Hepatocyte (in vitro differentiated cells): ENCODE data around the gene SLC5A4. TPM values are rescaled to one million over a fixed set of nuclear protein-coding genes. Genes with fewer than 3 reads are reported as not detected.

ENCODE experiments used
- DNase-seq: peaks from one replicate; pipeline ENCODE4 v3.0.0-alpha.2; 2016; ENCODE audit warnings: low spot score
- H2AFZ ChIP-seq: fragments of 200-600 bp; sonication (generic); 2 replicates; pipeline ENCODE4 v1.6.0; 2016; ENCODE audit warnings: antibody characterized with exemption, mild to moderate bottlenecking
- H3K27ac ChIP-seq: fragments of 200-600 bp; sonication (generic); 2 replicates; pipeline ENCODE4 v1.5.1; 2016; ENCODE audit warnings: mild to moderate bottlenecking
- H3K27me3 ChIP-seq: fragments of 200-600 bp; sonication (generic); 2 replicates; pipeline ENCODE4 v1.6.1; 2016
- H3K36me3 ChIP-seq: fragments of 200-600 bp; sonication (generic); replicated peaks from 2 replicates; pipeline ENCODE4 v1.5.1; 2016; ENCODE audit warnings: low read depth; ENCODE audit not compliant: insufficient read depth
- H3K4me1 ChIP-seq: fragments of 200-600 bp; sonication (generic); 2 replicates; pipeline ENCODE4 v1.5.1; 2016; ENCODE audit warnings: mild to moderate bottlenecking, moderate library complexity; ENCODE audit not compliant: insufficient read depth
- H3K4me2 ChIP-seq: fragments of 200-600 bp; sonication (generic); 2 replicates; pipeline ENCODE4 v1.6.0; 2016
- H3K4me3 ChIP-seq: fragments of 200-600 bp; sonication (generic); 2 replicates; pipeline ENCODE4 v1.5.1; 2016; ENCODE audit warnings: mild to moderate bottlenecking
- H3K79me2 ChIP-seq: fragments of 200-600 bp; sonication (generic); 2 replicates; pipeline ENCODE4 v1.6.0; 2017; ENCODE audit warnings: mild to moderate bottlenecking
- H3K9me2 ChIP-seq: fragments of 200-600 bp; sonication (generic); replicated peaks from 2 replicates; pipeline ENCODE4 v1.6.0; 2017; ENCODE audit warnings: mild to moderate bottlenecking; ENCODE audit not compliant: insufficient read depth
- H3K9me3 ChIP-seq: fragments of 200-600 bp; sonication (generic); 2 replicates; pipeline ENCODE4 v1.5.1; 2016; ENCODE audit warnings: low read depth, mild to moderate bottlenecking
- H4K20me1 ChIP-seq: fragments of 200-600 bp; sonication (generic); 2 replicates; pipeline ENCODE4 v1.6.0; 2016; ENCODE audit warnings: mild to moderate bottlenecking; ENCODE audit not compliant: insufficient read depth, poor library complexity, severe bottlenecking
- EZH2 ChIP-seq: fragments of 200-600 bp; sonication (generic); IDR thresholded peaks from 2 replicates; pipeline ENCODE4 v1.6.1; 2016; ENCODE audit warnings: antibody characterized with exemption, mild to moderate bottlenecking, borderline replicate concordance
- EZH2phosphoT487 ChIP-seq: fragments of 200-600 bp; sonication (generic); IDR thresholded peaks from one replicate; pipeline ENCODE4 v1.6.1; 2018; ENCODE audit warnings: antibody characterized with exemption, mild to moderate bottlenecking, low read depth, moderate library complexity; ENCODE audit not compliant: unreplicated experiment, severe bottlenecking
- WGBS: methylation state at CpG from one replicate; pipeline ENCODE4 v1.1.6; 2016; ENCODE audit warnings: low lambda C conversion rate; ENCODE audit errors: missing lambda C conversion rate; 5-methylcytosine and 5-hydroxymethylcytosine counted together
- polyA plus RNA-seq: library from polyadenylated mRNA; unstranded; fragments of >200 nt; fragmentation: Nextera tagmentation; extraction: Ambion mirVana; gene quantifications from 2 replicates; pipeline ENCODE4 v1.2.1, GENCODE V29; 2016
- total RNA-seq: library from RNA; depleted of rRNA; stranded (reverse); fragments of >200 nt; gene quantifications from 2 replicates; pipeline ENCODE4 v1.2.3, GENCODE V29; 2014
- TF ChIP-seq, protein P1 (sequence below): fragments of 200-600 bp; sonication (generic); IDR thresholded peaks from 2 replicates; pipeline ENCODE4 v1.5.1; 2016; ENCODE audit warnings: antibody characterized with exemption, mild to moderate bottlenecking; ENCODE audit not compliant: poor library complexity

Gene SLC5A4
- total and polyA plus RNA-seq, 2 experiments from 2014 or later, result 0.47 TPM; not detected in 1

GRCh38 chr22:32271389-32271788 lies 16.2 kb upstream of the SLC5A4 start:
- Histone ChIP-seq H4K20me1 (no peaks in the 10 kb centered on the region), H3K79me2 (no peaks in the 10 kb centered on the region), H3K4me3 (no peak overlapping the region), H2AFZ (no peak overlapping the region), H3K4me2 (no peak overlapping the region), H3K9me3 (no peaks in the 10 kb centered on the region), H3K27ac (no peak overlapping the region), H3K36me3 (no peaks in the 10 kb centered on the region), H3K9me2 (no peaks in the 10 kb centered on the region), H3K4me1 (no peaks in the 10 kb centered on the region), H3K27me3 (no peaks in the 10 kb centered on the region)
- DNase-seq, result no peak
- 95% methylated on average over 18 of the region's 18 CpGs for WGBS
- TF ChIP-seq, protein P1, sequence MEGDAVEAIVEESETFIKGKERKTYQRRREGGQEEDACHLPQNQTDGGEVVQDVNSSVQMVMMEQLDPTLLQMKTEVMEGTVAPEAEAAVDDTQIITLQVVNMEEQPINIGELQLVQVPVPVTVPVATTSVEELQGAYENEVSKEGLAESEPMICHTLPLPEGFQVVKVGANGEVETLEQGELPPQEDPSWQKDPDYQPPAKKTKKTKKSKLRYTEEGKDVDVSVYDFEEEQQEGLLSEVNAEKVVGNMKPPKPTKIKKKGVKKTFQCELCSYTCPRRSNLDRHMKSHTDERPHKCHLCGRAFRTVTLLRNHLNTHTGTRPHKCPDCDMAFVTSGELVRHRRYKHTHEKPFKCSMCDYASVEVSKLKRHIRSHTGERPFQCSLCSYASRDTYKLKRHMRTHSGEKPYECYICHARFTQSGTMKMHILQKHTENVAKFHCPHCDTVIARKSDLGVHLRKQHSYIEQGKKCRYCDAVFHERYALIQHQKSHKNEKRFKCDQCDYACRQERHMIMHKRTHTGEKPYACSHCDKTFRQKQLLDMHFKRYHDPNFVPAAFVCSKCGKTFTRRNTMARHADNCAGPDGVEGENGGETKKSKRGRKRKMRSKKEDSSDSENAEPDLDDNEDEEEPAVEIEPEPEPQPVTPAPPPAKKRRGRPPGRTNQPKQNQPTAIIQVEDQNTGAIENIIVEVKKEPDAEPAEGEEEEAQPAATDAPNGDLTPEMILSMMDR, result no peak
- TF ChIP-seq EZH2phosphoT487, result no peak
- no peak for TF ChIP-seq EZH2

- H3K9me3 ChIP-seq, result no peaks in the 10 kb centered on the region
- no peaks in the 10 kb centered on the region for H3K27me3 ChIP-seq
- no peak for DNase-seq
- H4K20me1 ChIP-seq, result no peaks in the 10 kb centered on the region
- 92% methylated on average over 25 of the region's 25 CpGs for WGBS
- TF ChIP-seq, protein P1, result no peak
- no peak for TF ChIP-seq EZH2phosphoT487
- no peak for TF ChIP-seq EZH2
- H3K4me3 ChIP-seq, result no peak overlapping the region
- H3K36me3 ChIP-seq, result no peaks in the 10 kb centered on the region
- no peak overlapping the region for H3K4me2 ChIP-seq
- no peaks in the 10 kb centered on the region for H3K9me2 ChIP-seq
- no peak overlapping the region for H3K27ac ChIP-seq
- no peaks in the 10 kb centered on the region for H3K79me2 ChIP-seq
- H2AFZ ChIP-seq, result no peak overlapping the region
- no peaks in the 10 kb centered on the region for H3K4me1 ChIP-seq
These were observed 15.7 kb upstream of the SLC5A4 start for GRCh38 chr22:32270641-32271369.

GRCh38 chr22:32269316-32269715 lies 14.2 kb upstream of the SLC5A4 start:
- DNase-seq, result no peak
- Histone ChIP-seq H3K9me2 (no peaks in the 10 kb centered on the region), H3K27me3 (no peaks in the 10 kb centered on the region), H3K4me3 (no peak overlapping the region), H3K4me1 (no peaks in the 10 kb centered on the region), H3K4me2 (no peak overlapping the region), H4K20me1 (no peaks in the 10 kb centered on the region), H3K9me3 (no peaks in the 10 kb centered on the region), H3K79me2 (no peaks in the 10 kb centered on the region), H2AFZ (no peak overlapping the region), H3K36me3 (no peaks in the 10 kb centered on the region), H3K27ac (no peak overlapping the region)
- TF ChIP-seq, protein P1, result no peak
- WGBS, result 90% methylated on average over 16 of the region's 16 CpGs
